ENCODE data around the gene CAB39.

Gene CAB39

DNA sequence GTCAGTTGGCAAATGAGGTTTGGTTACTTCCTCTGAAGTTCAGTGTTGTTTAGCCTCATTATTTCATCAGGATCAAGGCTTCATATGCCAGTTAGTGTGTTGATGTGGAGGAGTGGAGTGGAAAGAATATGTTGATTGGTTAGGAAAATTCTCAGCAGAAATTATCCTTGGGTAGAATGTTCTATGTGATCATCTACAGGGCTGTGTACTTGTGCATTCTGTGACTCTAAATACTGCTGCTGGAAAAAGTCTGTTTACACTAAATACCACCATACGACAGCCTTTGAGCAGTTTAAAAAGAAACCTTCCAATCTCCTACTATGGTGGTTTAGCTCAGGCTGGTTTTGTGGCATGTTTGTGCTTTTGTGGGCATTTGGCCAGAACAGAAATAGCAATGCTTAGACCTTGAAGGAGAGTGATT, 25.8 kb downstream of the CAB39 start:
- no peak overlapping the region for H3K4me3 ChIP-seq (ENCODE audit: low read length)
- TF ChIP-seq ZNF274 (IDR thresholded peaks at IDR 0.05; ENCODE audit: low read depth, low read length): no peak

DNA sequence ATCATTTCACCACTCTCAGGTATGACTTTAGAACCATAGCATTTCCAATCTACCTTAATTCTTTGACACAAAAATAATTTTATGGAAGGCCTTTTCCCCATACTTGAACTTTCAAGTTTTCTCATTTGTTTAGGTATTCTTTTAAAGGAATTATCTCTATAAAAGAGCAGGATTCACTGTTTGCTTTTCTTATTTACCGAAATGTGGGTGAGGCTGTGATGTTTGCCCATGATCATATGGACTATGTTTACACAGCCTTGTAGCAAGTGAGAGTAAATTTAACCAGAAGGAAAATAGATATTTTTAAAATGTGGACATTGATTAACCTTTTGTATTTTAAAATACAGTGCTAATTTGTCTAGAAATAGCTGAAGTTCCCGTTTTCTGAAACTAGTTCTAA, 26.3 kb downstream of the CAB39 start:
- no peak for TF ChIP-seq ZNF274 (IDR thresholded peaks at IDR 0.05; ENCODE audit: low read depth, low read length)
- H3K4me3 ChIP-seq (ENCODE audit: low read length): no peak overlapping the region

DNA sequence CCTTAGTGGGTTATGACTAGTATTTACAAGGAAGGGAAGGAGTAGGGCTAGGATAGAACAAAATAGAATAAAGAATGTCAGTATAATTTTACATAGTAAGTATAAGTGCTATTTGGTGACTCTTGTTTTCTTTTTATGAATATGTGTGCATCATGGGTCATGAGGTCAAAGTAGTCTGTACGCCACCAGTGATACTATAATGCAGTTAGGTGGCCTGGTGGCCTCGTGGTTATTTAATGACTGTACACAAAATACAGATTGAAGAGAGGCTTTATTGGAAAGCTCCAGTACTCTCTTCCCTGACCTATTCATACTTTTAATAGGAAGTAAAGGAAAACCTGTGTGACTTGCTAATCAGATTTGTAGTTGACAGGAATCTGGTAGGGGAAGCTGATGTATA, 27.3 kb downstream of the CAB39 start:
- H3K4me3 ChIP-seq (ENCODE audit: low read length): no peak overlapping the region
- TF ChIP-seq ZNF274 (IDR thresholded peaks at IDR 0.05; ENCODE audit: low read depth, low read length): no peak

DNA sequence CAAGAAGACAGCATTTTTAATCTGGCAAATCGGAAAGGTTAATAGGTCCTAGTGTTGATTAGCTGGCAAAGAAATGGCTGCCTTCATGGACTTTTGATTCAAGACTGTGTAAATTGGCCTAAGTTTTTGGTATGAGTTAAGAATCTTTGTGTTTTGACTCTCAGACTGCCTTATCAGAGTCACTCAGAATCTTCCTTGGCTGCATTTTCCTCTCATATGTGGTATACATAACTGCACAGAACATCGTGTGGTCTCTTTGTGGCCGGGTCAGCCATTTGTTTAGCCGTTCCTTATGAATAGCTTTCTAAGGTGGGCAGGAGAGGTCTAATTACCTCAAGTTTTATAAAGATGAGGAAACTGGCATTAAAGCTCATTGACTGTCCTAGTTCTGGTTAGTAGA, 30.1 kb downstream of the CAB39 start:
- no peak for TF ChIP-seq ZNF274 (IDR thresholded peaks at IDR 0.05; ENCODE audit: low read depth, low read length)
- no peak overlapping the region for H3K4me3 ChIP-seq (ENCODE audit: low read length)

DNA sequence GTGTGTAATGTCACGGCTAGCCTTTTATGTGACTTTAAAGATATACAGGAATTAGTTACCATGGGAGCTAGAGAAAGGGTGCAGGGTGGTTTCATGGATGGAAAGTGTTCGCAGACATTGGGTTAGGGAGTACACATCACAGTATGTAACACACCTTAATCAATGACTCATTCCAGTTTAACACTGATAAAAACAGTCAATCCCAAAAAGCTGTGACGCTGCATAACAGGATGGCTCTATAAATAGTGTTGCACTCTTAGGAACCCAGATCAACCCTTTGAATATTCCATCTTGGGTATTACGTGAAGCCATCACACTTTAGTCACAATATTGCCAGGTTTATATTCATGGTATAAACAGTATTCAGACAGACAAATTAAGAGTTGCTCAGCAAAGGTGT, 33.6 kb downstream of the CAB39 start:
- TF ChIP-seq ZNF274 (IDR thresholded peaks at IDR 0.05; ENCODE audit: low read depth, low read length): no peak
- H3K4me3 ChIP-seq (ENCODE audit: low read length): no peak overlapping the region

DNA sequence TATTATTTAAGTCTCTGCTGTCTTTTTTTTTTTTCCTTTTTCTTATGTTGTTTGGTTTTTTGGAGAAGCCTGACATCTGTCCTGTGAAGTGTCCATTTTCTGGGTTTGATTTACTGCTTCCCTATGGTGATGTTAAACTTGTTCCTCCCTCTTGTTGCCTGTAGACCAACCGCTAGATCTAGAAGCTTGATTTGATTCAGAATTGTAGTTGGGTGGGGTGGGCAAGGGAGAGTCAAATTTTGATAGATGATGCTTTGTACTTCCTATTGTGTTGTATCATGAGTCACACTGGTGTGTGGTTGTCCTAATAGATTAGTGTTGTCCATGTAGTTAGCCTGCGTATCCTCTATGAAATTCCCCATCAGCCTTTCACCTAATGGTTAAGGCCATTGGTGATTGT, 35.4 kb downstream of the CAB39 start:
- H3K4me3 ChIP-seq (ENCODE audit: low read length): no peak overlapping the region
- TF ChIP-seq ZNF274 (IDR thresholded peaks at IDR 0.05; ENCODE audit: low read depth, low read length): no peak

DNA sequence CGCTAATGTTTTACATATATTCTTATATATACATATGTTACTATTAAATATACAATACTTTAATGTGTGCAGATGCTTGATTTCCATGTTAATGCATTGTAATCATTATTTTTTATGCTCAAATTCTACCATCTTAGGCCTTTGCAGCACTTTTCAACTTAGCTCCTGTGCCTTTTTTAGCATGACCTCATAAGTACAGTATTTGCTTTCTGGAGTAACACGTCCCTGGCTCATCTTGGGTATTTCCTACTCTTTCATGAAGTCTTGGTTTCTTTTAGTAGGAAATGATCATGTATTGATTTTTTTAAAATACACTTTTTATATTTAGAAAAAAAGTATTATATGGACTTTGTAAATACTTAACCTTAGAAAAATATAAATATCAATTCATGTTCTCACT, 36.5 kb downstream of the CAB39 start:
- no peak overlapping the region for H3K4me3 ChIP-seq (ENCODE audit: low read length)
- no peak for TF ChIP-seq ZNF274 (IDR thresholded peaks at IDR 0.05; ENCODE audit: low read depth, low read length)

DNA sequence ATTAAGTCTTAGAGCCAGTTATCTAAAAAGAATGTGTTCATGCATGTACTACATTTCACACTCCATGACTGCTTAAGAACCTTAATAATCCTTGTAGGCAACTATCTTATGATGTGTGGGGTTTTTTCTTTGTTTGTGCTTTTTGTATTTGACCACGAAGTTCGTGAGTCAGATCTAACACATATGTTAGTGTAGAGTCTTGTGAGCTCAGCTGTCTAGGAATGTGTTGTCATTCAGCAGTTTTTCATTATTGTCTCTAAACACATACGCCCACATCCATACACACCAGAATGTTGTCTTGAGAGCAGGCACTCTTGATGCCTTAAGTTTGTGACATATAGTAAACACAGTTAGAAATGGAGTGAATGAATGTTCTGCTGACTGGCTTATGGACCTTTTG, 38.4 kb downstream of the CAB39 start:
- TF ChIP-seq ZNF274 (IDR thresholded peaks at IDR 0.05; ENCODE audit: low read depth, low read length): no peak

DNA sequence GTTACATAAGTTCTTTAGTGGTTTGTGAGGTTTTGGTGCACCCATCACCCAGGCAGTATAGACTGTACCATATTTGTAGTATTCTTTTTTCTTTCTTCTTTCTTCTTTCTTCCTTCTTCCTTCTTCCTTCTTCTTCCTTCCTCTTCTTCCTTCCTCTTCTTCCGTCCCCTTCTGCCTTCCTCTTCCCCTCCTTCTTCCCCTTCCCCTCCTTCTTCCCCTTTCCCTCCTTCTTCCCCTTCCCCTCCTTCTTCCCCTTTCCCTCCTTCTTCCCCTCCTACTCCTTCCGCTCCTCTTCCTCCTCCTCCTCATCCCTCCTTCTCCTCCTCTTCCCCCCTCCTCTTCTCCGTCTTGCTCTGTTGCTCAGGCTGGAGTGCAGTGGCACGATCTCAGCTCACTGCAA, 41.6 kb downstream of the CAB39 start:
- H3K4me3 ChIP-seq (ENCODE audit: low read length): no peak overlapping the region
- TF ChIP-seq ZNF274 (IDR thresholded peaks at IDR 0.05; ENCODE audit: low read depth, low read length): no peak

More for the DNA sequence above, 38.4 kb downstream of the CAB39 start:
- no peak overlapping the region for H3K4me3 ChIP-seq (ENCODE audit: low read length)

DNA sequence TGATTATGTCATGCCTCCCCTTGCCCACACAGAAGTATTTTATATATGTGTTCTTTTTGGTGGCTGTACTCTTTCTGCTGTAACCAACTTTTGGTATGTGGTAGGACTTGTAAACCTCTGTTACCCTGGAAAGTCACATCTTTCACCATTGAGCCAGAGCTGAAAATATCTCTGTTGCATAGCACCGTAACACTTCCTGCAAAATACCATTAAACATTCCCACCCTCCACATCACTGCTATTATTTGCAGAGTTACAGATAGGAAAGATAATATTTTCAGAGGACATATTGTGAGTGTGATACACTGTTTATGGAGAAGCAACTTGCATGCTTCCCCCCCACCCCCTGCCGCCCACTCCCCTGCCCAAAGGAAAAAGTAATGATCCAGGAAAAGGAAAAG, 44.8 kb downstream of the CAB39 start:
- no peak overlapping the region for H3K4me3 ChIP-seq (ENCODE audit: low read length)
- no peak for TF ChIP-seq ZNF274 (IDR thresholded peaks at IDR 0.05; ENCODE audit: low read depth, low read length)

DNA sequence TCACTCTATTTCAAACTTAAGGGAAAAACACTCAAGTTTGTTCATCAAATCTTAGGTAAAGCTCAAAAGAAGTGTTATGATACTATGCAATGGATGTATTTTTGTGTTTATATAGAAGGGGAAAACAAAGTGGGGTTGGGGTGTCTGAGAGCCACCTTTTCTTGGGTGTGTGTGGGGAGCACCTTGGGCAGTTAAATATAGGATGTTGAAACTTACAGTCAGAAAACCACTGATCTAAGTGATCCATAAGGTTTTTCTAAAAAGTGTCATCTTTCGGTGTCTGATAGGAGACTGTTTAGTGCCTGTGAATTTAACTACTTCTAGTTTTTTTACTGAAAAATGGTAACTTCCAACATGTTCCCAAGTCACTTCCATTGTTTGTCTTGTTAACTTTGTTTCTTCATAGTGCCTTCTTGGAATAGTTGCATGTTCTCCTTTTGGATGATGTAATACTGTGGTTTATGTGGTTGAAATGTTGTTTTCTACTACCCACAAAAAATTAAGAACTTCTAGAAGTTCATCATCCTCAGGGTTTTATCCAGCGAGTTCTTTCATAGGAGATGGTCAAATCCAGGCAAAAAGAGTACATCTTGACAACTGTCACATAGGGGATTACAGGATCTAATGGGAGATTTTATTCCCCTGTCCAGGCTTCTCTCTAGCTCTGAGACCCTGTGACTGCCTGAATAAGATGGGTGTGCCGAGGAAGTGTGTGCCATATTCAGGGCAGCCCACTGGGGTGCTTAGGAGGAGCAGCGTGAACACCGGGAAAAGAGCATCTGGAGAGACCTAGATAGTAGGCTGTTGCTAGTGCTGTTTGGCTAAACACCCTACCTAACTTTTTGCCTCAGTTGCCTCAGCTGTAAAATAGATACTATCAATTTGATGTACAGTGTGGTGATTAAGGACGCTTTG, 46.2 kb downstream of the CAB39 start:
- no peak overlapping the region for H3K4me3 ChIP-seq (ENCODE audit: low read length)
- TF ChIP-seq ZNF274 (IDR thresholded peaks at IDR 0.05; ENCODE audit: low read depth, low read length): no peak

DNA sequence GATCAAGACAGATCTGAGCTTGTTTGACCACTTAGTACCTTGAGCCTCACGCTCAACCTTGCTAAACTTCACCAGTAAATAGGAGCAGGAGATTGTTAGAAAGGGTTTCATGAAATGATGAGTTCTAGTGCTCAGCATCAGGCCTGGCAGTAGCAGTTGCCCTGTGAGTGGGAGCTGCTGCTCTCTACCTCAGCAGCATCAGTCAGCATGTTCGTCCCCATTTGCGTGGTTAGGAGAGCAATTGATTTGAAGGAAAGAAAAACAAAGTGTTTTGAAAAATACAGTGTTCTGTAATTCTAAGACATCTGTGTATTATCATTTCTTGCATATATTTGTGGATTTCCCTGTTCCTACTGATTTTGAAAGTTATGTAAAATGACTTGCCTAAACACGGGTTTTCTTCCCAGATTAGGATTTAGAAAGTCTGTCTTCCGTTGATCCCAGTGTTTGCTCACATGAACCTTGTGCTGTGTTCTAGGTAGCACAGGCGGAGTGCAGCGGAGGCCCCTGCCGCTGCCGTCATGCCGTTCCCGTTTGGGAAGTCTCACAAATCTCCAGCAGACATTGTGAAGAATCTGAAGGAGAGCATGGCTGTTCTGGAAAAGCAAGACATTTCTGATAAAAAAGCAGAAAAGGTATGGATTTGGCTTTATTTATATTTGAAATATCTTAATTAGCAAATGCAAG, 47.0 kb downstream of the CAB39 start:
- no peak for TF ChIP-seq ZNF274 (IDR thresholded peaks at IDR 0.05; ENCODE audit: low read depth, low read length)
- no peak overlapping the region for H3K4me3 ChIP-seq (ENCODE audit: low read length)

DNA sequence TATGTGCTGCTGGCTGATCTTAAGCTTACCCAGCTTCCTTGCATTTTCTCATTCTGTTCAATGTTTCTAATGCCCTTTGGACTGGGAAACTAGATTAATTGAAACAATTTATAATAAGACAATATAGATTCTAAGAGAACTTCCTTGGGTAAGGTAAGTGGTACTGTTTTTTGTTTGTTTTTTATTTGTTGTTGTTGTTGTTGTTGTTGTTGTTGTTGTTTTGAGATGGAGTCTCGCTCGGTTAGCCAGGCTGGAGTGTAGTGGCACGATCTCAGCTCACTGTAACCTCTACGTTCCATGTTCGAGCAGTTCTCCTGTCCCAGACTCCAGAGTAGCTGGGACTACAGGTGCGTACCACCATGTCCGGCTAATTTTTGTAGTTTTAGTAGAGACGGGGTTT, 49.1 kb downstream of the CAB39 start:
- no peak for TF ChIP-seq ZNF274 (IDR thresholded peaks at IDR 0.05; ENCODE audit: low read depth, low read length)
- no peak overlapping the region for H3K4me3 ChIP-seq (ENCODE audit: low read length)

DNA sequence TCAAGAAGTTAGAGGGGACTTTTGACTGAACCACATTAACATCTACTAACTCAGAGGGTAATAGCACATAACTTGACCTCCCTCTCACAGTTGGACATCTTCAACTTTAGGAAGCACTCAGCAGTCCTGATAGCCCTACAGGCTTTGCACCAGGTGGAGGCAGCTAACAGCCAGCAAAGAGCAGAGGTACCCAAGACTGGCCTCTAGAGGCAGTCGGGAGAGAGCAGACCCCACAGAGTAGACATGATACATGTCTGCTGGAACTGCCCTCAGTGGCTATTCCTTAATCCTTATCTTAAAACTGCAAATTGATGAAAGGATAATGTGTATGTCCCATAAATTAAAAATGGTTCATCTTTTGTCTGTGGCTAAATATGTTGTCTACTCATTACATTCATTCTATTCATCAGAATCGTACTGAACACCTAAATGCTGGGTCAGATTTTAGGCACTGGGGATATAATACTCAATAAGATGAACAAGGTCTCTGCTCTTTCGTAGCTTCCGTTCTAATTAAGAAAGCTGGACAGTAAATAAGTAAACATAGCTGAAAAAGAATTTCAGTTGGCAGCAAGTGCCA, 49.8 kb downstream of the CAB39 start:
- no peak for TF ChIP-seq ZNF274 (IDR thresholded peaks at IDR 0.05; ENCODE audit: low read depth, low read length)
- no peak overlapping the region for H3K4me3 ChIP-seq (ENCODE audit: low read length)

DNA sequence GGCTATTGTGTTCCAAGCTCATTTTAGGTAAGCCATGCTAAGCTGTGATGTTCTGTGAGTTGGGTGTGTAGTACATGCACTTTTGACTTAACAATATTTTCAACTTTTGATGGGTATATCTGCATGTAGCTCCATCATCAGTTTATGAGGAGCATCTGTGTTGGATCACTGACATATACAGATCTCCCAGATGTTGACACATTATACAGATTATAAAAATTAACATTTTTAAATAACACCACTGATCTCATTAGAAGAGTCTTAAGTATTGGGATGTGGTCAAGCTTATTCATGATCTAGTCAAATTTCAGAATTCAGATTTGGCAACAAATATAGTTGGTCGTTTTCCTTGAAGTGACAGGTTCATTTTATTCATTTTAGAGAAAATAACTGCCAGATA, 51.7 kb downstream of the CAB39 start:
- no peak overlapping the region for H3K4me3 ChIP-seq (ENCODE audit: low read length)
- no peak for TF ChIP-seq ZNF274 (IDR thresholded peaks at IDR 0.05; ENCODE audit: low read depth, low read length)
